ENCODE data around the gene PREX1. TPM values are rescaled to one million over a fixed set of nuclear protein-coding genes. Genes with fewer than 3 reads are reported as not detected.

Gene PREX1
- total RNA-seq, 1 experiment from 2014 or later, result 9.5 TPM

- POLR2A ChIA-PET, result no interaction called here
- BruUV-seq (replicated peaks), result no TSS peak
- Histone ChIP-seq H3K36me3 (ENCODE audit: control insufficient read depth, insufficient read depth, low read length) (no peaks in the 10 kb centered on the region), H3K27me3 (replicated peaks; ENCODE audit: control insufficient read depth, insufficient read depth, low read length) (no peaks in the 10 kb centered on the region), H3K9me3 (no peaks in the 10 kb centered on the region), H3K4me1 (no peaks in the 10 kb centered on the region), H3K4me3 (ENCODE audit: low read depth, low read length) (no peak overlapping the region)
- no peaks in the 10 kb centered on the region for H3K36me3 Mint-ChIP-seq (ENCODE audit: insufficient read depth, unreplicated experiment)
- H3K27ac Mint-ChIP-seq (ENCODE audit: unreplicated experiment), result no peak overlapping the region
- no peak overlapping the region for H3K4me3 Mint-ChIP-seq (ENCODE audit: unreplicated experiment)
- TF ChIP-seq CTCF (IDR thresholded peaks at IDR 0.05; ENCODE audit: insufficient read depth in 1 of 2, low read depth in 1 of 2, low read length in 1 of 2, severe bottlenecking in 1 of 2, unreplicated experiment in 1 of 2), result no peak
- no peak for DNase-seq
- no peaks in the 10 kb centered on the region for H3K4me1 Mint-ChIP-seq (ENCODE audit: low read depth, unreplicated experiment)
- H3K27me3 Mint-ChIP-seq (ENCODE audit: insufficient read depth, unreplicated experiment), result peaks cover 6% of the 10 kb centered on the region
- no peaks in the 10 kb centered on the region for H3K9me3 Mint-ChIP-seq (ENCODE audit: unreplicated experiment)
- CTCF ChIA-PET, result interaction anchor here (1.0 to 2.2 kb wide), 3 partner anchors 18 to 266 kb away, joined by 4 to 6 read pairs (median 4); no protein-coding TSS in a partner anchor
- intact Hi-C loops (cut with micrococcal nuclease; ENCODE audit: unreplicated experiment), result no loop called here
Measured at GRCh38 chr20:48639899-48640298, 187.9 kb downstream of the PREX1 start.

GRCh38 chr20:48638546-48638945 lies 189.3 kb downstream of the PREX1 start:
- no peaks in the 10 kb centered on the region for H3K9me3 Mint-ChIP-seq (ENCODE audit: unreplicated experiment)
- H3K4me3 ChIP-seq (ENCODE audit: low read depth, low read length), result no peak overlapping the region
- H3K27ac Mint-ChIP-seq (ENCODE audit: unreplicated experiment), result no peak overlapping the region
- no peak for TF ChIP-seq CTCF (IDR thresholded peaks at IDR 0.05; ENCODE audit: insufficient read depth in 1 of 2, low read depth in 1 of 2, low read length in 1 of 2, severe bottlenecking in 1 of 2, unreplicated experiment in 1 of 2)
- peaks cover 11% of the 10 kb centered on the region for H3K27me3 Mint-ChIP-seq (ENCODE audit: insufficient read depth, unreplicated experiment)
- no peak overlapping the region for H3K4me3 Mint-ChIP-seq (ENCODE audit: unreplicated experiment)
- H3K4me1 Mint-ChIP-seq (ENCODE audit: low read depth, unreplicated experiment), result no peaks in the 10 kb centered on the region
- H3K36me3 ChIP-seq (ENCODE audit: control insufficient read depth, insufficient read depth, low read length), result no peaks in the 10 kb centered on the region
- ChIA-PET CTCF (interaction anchor here (1.1 to 2.2 kb wide), 2 partner anchors 19 to 267 kb away, joined by 4 read pairs; no protein-coding TSS in a partner anchor), POLR2A (no interaction called here)
- no peaks in the 10 kb centered on the region for H3K9me3 ChIP-seq
- no peaks in the 10 kb centered on the region for H3K36me3 Mint-ChIP-seq (ENCODE audit: insufficient read depth, unreplicated experiment)
- H3K4me1 ChIP-seq, result no peaks in the 10 kb centered on the region
- H3K27me3 ChIP-seq (replicated peaks; ENCODE audit: control insufficient read depth, insufficient read depth, low read length), result no peaks in the 10 kb centered on the region; the same call in 1 of the 2 replicates
- BruUV-seq (replicated peaks), result no TSS peak
- intact Hi-C loops (cut with micrococcal nuclease; ENCODE audit: unreplicated experiment), result no loop called here
- no peak for DNase-seq

- Histone ChIP-seq H3K27me3 (replicated peaks; ENCODE audit: control insufficient read depth, insufficient read depth, low read length) (no peaks in the 10 kb centered on the region; the same call in 1 of the 2 replicates), H3K4me1 (no peaks in the 10 kb centered on the region), H3K4me3 (ENCODE audit: low read depth, low read length) (no peak overlapping the region), H3K9me3 (no peaks in the 10 kb centered on the region), H3K36me3 (ENCODE audit: control insufficient read depth, insufficient read depth, low read length) (no peaks in the 10 kb centered on the region)
- Mint-ChIP-seq H3K27me3 (ENCODE audit: insufficient read depth, unreplicated experiment) (peaks cover 11% of the 10 kb centered on the region), H3K36me3 (ENCODE audit: insufficient read depth, unreplicated experiment) (no peaks in the 10 kb centered on the region), H3K27ac (ENCODE audit: unreplicated experiment) (no peak overlapping the region), H3K4me1 (ENCODE audit: low read depth, unreplicated experiment) (no peaks in the 10 kb centered on the region), H3K9me3 (ENCODE audit: unreplicated experiment) (no peaks in the 10 kb centered on the region), H3K4me3 (ENCODE audit: unreplicated experiment) (no peak overlapping the region)
- no peak for DNase-seq
- intact Hi-C loops (cut with micrococcal nuclease; ENCODE audit: unreplicated experiment), result no loop called here
- POLR2A ChIA-PET, result no interaction called here
- CTCF ChIA-PET, result no interaction called here
- TF ChIP-seq CTCF (IDR thresholded peaks at IDR 0.05; ENCODE audit: insufficient read depth in 1 of 2, low read depth in 1 of 2, low read length in 1 of 2, severe bottlenecking in 1 of 2, unreplicated experiment in 1 of 2), result no peak
- no TSS peak for BruUV-seq (replicated peaks)
Measured at GRCh38 chr20:48637461-48637860, 190.3 kb downstream of the PREX1 start.

All from Caco-2 (cell line).